GM12874 (cell line): Measurements from ENCODE around the gene TRIM15.

Experiments used
- CTCF ChIP-seq: IDR thresholded peaks from 2 replicates; pipeline ENCODE4 v1.5.1; 2011; ENCODE audit warnings: low read depth, mild to moderate bottlenecking, control low read depth, low read length, moderate library complexity; ENCODE audit not compliant: insufficient read depth

TRIM15 gene

GRCh38 chr6:30136570-30137286 is 26.6 kb upstream of the TRIM15 start:
- TF ChIP-seq CTCF: no peak

- no peak for TF ChIP-seq CTCF
These were observed 20.7 kb upstream of the TRIM15 start for GRCh38 chr6:30142665-30143064.

- no peak for TF ChIP-seq CTCF
These were observed 19.6 kb upstream of the TRIM15 start for GRCh38 chr6:30143780-30144179.

DNA sequence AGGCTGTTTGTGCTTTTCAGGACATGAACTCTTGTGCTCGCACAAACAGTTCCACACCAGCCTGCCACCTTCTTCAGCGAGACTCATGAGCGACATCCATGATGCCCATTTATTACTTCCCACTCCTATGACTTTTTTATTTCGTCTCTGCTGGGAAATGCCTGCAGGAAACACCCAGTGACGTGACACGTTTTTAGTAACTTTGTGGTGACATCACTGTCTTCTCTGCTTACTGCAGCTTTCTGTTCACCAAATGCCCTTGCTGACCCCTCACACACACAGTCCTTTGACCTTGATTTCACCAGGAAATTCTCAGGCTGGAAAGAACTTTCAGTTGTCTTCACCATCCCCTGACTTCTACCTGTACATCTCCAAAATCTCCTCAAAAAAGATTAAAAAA is 18.5 kb upstream of the TRIM15 start:
- no peak for TF ChIP-seq CTCF

GRCh38 chr6:30145818-30146217 is 17.5 kb upstream of the TRIM15 start:
- TF ChIP-seq CTCF: no peak

GRCh38 chr6:30147096-30147495 is 16.2 kb upstream of the TRIM15 start:
- TF ChIP-seq CTCF: no peak

DNA sequence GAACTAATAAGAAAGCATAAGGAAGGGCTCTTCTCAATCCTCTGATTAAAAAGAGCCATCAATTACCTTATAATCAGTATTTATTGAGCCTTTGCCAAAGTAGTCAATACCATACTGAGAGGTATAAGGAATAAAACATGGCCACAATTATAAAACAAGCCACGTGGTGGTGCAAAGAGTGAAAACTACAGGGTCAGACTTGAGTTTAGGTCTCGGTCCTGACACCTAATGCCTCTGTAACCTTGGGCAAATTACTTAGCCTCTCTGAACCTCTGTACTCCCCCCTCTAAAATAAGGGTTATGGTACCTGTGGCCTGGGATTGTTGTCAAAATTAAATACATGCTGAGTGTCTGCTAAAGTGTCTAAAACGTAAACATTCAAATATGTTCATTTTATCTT is 14.1 kb upstream of the TRIM15 start:
- no peak for TF ChIP-seq CTCF
